Tibial nerve (tissue), 4 donors: Measurements from ENCODE around the gene LINGO1.

ENCODE experiments used
- EP300 ChIP-seq, 2 donors: sonication (generic); formaldehyde crosslinking; IDR thresholded peaks; one replicate each; pipeline ENCODE4 v1.6.1; 2017; ENCODE audit warnings: antibody characterized with exemption in 2 of 2, mild to moderate bottlenecking in 1 of 2
- POLR2A ChIP-seq, 2 donors: fragments of 450-650 bp; IDR thresholded peaks; one replicate each; pipeline ENCODE4 v1.6.1; 2017; ENCODE audit warnings: antibody characterized with exemption in 2 of 2, mild to moderate bottlenecking in 2 of 2, moderate library complexity in 2 of 2
- TF ChIP-seq, protein P1 (sequence below), 5 experiments: fragments of 200-600 bp in 3 of 5; fragments of 450-650 bp in 2 of 5; sonication (generic) in 3 of 5; IDR thresholded peaks; one replicate each; pipeline ENCODE4 v1.5.1; 2016 to 2019; ENCODE audit warnings: antibody characterized with exemption in 5 of 5, mild to moderate bottlenecking in 3 of 5, moderate library complexity in 2 of 5

DNA sequence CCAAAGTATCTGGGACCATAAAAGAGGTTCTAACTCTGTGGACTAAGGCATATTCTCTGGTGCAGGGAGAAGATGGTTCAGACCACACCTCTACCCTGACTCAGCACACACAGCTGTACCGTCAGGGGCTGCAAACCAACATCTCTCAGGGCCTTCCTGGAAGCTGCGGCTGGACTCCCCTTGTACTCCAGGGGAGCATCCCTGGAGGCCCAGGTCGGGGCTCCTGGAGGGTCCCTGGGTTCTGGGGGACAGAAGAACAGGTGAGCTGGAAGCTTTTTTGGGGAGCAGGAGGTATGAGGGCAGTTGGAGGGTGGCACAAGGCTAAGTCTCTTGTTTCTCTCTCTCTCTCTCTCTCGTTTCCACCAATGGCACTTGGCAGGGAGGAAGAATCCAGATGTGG, 60.5 kb downstream of the LINGO1 start:
- no peak for TF ChIP-seq POLR2A (IDR thresholded peaks at IDR 0.05)
- TF ChIP-seq, protein P1, sequence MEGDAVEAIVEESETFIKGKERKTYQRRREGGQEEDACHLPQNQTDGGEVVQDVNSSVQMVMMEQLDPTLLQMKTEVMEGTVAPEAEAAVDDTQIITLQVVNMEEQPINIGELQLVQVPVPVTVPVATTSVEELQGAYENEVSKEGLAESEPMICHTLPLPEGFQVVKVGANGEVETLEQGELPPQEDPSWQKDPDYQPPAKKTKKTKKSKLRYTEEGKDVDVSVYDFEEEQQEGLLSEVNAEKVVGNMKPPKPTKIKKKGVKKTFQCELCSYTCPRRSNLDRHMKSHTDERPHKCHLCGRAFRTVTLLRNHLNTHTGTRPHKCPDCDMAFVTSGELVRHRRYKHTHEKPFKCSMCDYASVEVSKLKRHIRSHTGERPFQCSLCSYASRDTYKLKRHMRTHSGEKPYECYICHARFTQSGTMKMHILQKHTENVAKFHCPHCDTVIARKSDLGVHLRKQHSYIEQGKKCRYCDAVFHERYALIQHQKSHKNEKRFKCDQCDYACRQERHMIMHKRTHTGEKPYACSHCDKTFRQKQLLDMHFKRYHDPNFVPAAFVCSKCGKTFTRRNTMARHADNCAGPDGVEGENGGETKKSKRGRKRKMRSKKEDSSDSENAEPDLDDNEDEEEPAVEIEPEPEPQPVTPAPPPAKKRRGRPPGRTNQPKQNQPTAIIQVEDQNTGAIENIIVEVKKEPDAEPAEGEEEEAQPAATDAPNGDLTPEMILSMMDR (IDR thresholded peaks at IDR 0.05), result no peak
- no peak for TF ChIP-seq EP300 (IDR thresholded peaks at IDR 0.05)
